ENCODE data around the gene GJC2. TPM values are rescaled to one million over a fixed set of nuclear protein-coding genes. Genes with fewer than 3 reads are reported as not detected.

The GJC2 gene
- total RNA-seq, 2 experiments from 2014 or later, result 0.41 to 0.57 TPM

GRCh38 chr1:228163007-228163753 lies 13.4 kb downstream of the GJC2 start:
- Mint-ChIP-seq H3K4me1 (ENCODE audit: low read depth) (peaks cover 30% of the 10 kb centered on the region), H3K36me3 (no peaks in the 10 kb centered on the region), H3K9me3 (no peaks in the 10 kb centered on the region), H3K27me3 (no peaks in the 10 kb centered on the region), H3K4me3 (no peak overlapping the region), H3K27ac (no peak overlapping the region)
- intact Hi-C loops (cut with micrococcal nuclease), result loop anchor here (10.0 kb wide), 2 partner anchors 242 to 428 kb away; partner anchors contain the start of genes JMJD4, SNAP47 and TRIM11
- DNase-seq, result no peak
- ChIA-PET POLR2A (no interaction called here), CTCF (no interaction called here)

GRCh38 chr1:228163776-228164519 lies 14.2 kb downstream of the GJC2 start:
- ChIA-PET CTCF (interaction anchor here (1.2 to 1.5 kb wide), 3 partner anchors 21 to 160 kb away, joined by 5 to 8 read pairs (median 6); partner anchors contain the start of gene GUK1), POLR2A (interaction anchor here (3.2 kb wide), 1 partner anchor 24 kb away, joined by 33 read pairs; the partner anchor contains the start of gene GUK1)
- Mint-ChIP-seq H3K9me3 (no peaks in the 10 kb centered on the region), H3K27ac (peak overlapping the region; percentile 89), H3K27me3 (no peaks in the 10 kb centered on the region), H3K4me1 (ENCODE audit: low read depth) (peaks cover 33% of the 10 kb centered on the region), H3K4me3 (peak overlapping the region; percentile 68), H3K36me3 (no peaks in the 10 kb centered on the region)
- DNase-seq, result no peak
- intact Hi-C loops (cut with micrococcal nuclease), result loop anchor here (10.0 kb wide), 2 partner anchors 241 to 429 kb away; partner anchors contain the start of genes JMJD4, SNAP47 and TRIM11

GRCh38 chr1:228164561-228165371 lies 15.0 kb downstream of the GJC2 start:
- no peak for DNase-seq
- H3K4me3 Mint-ChIP-seq, result peak overlapping the region; percentile 81
- H3K36me3 Mint-ChIP-seq, result no peaks in the 10 kb centered on the region
- CTCF ChIA-PET, result interaction anchor here (0.6 to 4.4 kb wide), 16 partner anchors 8 to 336 kb away, joined by 3 to 46 read pairs (median 4); partner anchors contain the start of gene GUK1
- H3K27ac Mint-ChIP-seq, result peak overlapping the region; percentile 89
- peaks cover 33% of the 10 kb centered on the region for H3K4me1 Mint-ChIP-seq (ENCODE audit: low read depth)
- intact Hi-C loops (cut with micrococcal nuclease), result loop anchor here (1.0 to 10.0 kb wide), 5 partner anchors 32 to 430 kb away; partner anchors contain the start of genes C1orf35, JMJD4, SNAP47 and TRIM11
- no peaks in the 10 kb centered on the region for H3K27me3 Mint-ChIP-seq
- no peaks in the 10 kb centered on the region for H3K9me3 Mint-ChIP-seq
- POLR2A ChIA-PET, result interaction anchor here (0.5 to 3.2 kb wide), 11 partner anchors 8 to 572 kb away, joined by 3 to 33 read pairs (median 4); partner anchors contain the start of genes ARF1, GUK1 and TRIM11

GRCh38 chr1:228165372-228166169 lies 15.8 kb downstream of the GJC2 start, which contains the start of gene IBA57:
Gene IBA57 (plus strand): TSS chr1:228165804. CDS start chr1:228165817, 13 bp downstream.
- POLR2A ChIA-PET, result interaction anchor here (0.7 to 3.2 kb wide), 11 partner anchors 9 to 241 kb away, joined by 3 to 33 read pairs (median 4); partner anchors contain the start of genes ARF1, GUK1 and TRIM11
- intact Hi-C loops (cut with micrococcal nuclease), result loop anchor here (1.0 to 10.0 kb wide), 8 partner anchors 25 to 431 kb away; partner anchors contain the start of genes ARF1, C1orf35, GUK1 and JMJD4
- CTCF ChIA-PET, result interaction anchor here (0.6 to 4.4 kb wide), 23 partner anchors 8 to 404 kb away, joined by 3 to 46 read pairs (median 4); partner anchors contain the start of gene GUK1
- Mint-ChIP-seq H3K27me3 (no peaks in the 10 kb centered on the region), H3K27ac (peak within 1 kb of the TSS; percentile 89), H3K9me3 (no peaks in the 10 kb centered on the region), H3K4me1 (ENCODE audit: low read depth) (peaks cover 33% of the 10 kb centered on the region), H3K36me3 (no peaks in the 10 kb centered on the region), H3K4me3 (peak within 1 kb of the TSS; percentile 81)
- peak; percentile 100 for DNase-seq

GRCh38 chr1:228166170-228166936 lies 16.6 kb downstream of the GJC2 start:
- Mint-ChIP-seq H3K27ac (peak overlapping the region; percentile 89), H3K4me3 (peak overlapping the region; percentile 66), H3K9me3 (no peaks in the 10 kb centered on the region), H3K36me3 (no peaks in the 10 kb centered on the region), H3K27me3 (no peaks in the 10 kb centered on the region), H3K4me1 (ENCODE audit: low read depth) (peaks cover 33% of the 10 kb centered on the region)
- POLR2A ChIA-PET, result interaction anchor here (0.8 to 3.2 kb wide), 7 partner anchors 8 to 240 kb away, joined by 3 to 33 read pairs (median 6); partner anchors contain the start of genes ARF1, GUK1 and TRIM11
- CTCF ChIA-PET, result interaction anchor here (0.6 to 4.4 kb wide), 15 partner anchors 9 to 623 kb away, joined by 3 to 46 read pairs (median 4); partner anchors contain the start of gene GUK1
- DNase-seq, result peak; percentile 76
- intact Hi-C loops (cut with micrococcal nuclease), result loop anchor here (1.0 to 10.0 kb wide), 6 partner anchors 26 to 432 kb away; partner anchors contain the start of genes ARF1, GUK1, JMJD4 and MRPL55

GRCh38 chr1:228168563-228169270 lies 19.0 kb downstream of the GJC2 start:
- intact Hi-C loops (cut with micrococcal nuclease), result loop anchor here (5.0 to 10.0 kb wide), 3 partner anchors 36 to 434 kb away; partner anchors contain the start of genes JMJD4, SNAP47 and TRIM11
- POLR2A ChIA-PET, result no interaction called here
- CTCF ChIA-PET, result interaction anchor here (0.6 to 4.4 kb wide), 2 partner anchors 8 to 38 kb away, joined by 3 to 46 read pairs; no protein-coding TSS in a partner anchor
- Mint-ChIP-seq H3K9me3 (no peaks in the 10 kb centered on the region), H3K36me3 (no peaks in the 10 kb centered on the region), H3K27ac (no peak overlapping the region), H3K4me3 (no peak overlapping the region), H3K27me3 (no peaks in the 10 kb centered on the region), H3K4me1 (ENCODE audit: low read depth) (peaks cover 23% of the 10 kb centered on the region)
- DNase-seq, result no peak

GRCh38 chr1:228169345-228169744 lies 19.6 kb downstream of the GJC2 start:
- H3K27ac Mint-ChIP-seq, result no peak overlapping the region
- intact Hi-C loops (cut with micrococcal nuclease), result loop anchor here (5.0 to 10.0 kb wide), 3 partner anchors 37 to 435 kb away; partner anchors contain the start of genes JMJD4, SNAP47 and TRIM11
- H3K36me3 Mint-ChIP-seq, result no peaks in the 10 kb centered on the region
- POLR2A ChIA-PET, result no interaction called here
- H3K9me3 Mint-ChIP-seq, result no peaks in the 10 kb centered on the region
- no peaks in the 10 kb centered on the region for H3K27me3 Mint-ChIP-seq
- H3K4me3 Mint-ChIP-seq, result no peak overlapping the region
- peaks cover 20% of the 10 kb centered on the region for H3K4me1 Mint-ChIP-seq (ENCODE audit: low read depth)
- DNase-seq, result no peak
- CTCF ChIA-PET, result no interaction called here

GRCh38 chr1:228170666-228171065 lies 20.9 kb downstream of the GJC2 start:
- H3K36me3 Mint-ChIP-seq, result no peaks in the 10 kb centered on the region
- DNase-seq, result no peak
- peaks cover 15% of the 10 kb centered on the region for H3K4me1 Mint-ChIP-seq (ENCODE audit: low read depth)
- CTCF ChIA-PET, result no interaction called here
- intact Hi-C loops (cut with micrococcal nuclease), result no loop called here
- no peak overlapping the region for H3K4me3 Mint-ChIP-seq
- H3K27me3 Mint-ChIP-seq, result no peaks in the 10 kb centered on the region
- no peak overlapping the region for H3K27ac Mint-ChIP-seq
- POLR2A ChIA-PET, result no interaction called here
- no peaks in the 10 kb centered on the region for H3K9me3 Mint-ChIP-seq

- Mint-ChIP-seq H3K36me3 (no peaks in the 10 kb centered on the region), H3K9me3 (no peaks in the 10 kb centered on the region), H3K4me3 (no peak overlapping the region), H3K27me3 (no peaks in the 10 kb centered on the region), H3K27ac (no peak overlapping the region), H3K4me1 (ENCODE audit: low read depth) (peaks cover 15% of the 10 kb centered on the region)
- CTCF ChIA-PET, result no interaction called here
- intact Hi-C loops (cut with micrococcal nuclease), result no loop called here
- POLR2A ChIA-PET, result no interaction called here
- DNase-seq, result no peak
Measured at GRCh38 chr1:228171221-228171891, 21.6 kb downstream of the GJC2 start.

Data from activated CD4-positive, alpha-beta memory T cell treated with anti-CD3 and anti-CD28 coated beads for 36 hours (primary cell).